ENCODE measurements around the gene SCG5.
A peak's percentile ranks its signal among the peaks of the same experiment; 100 is the strongest.

SCG5 gene

GRCh38 chr15:32729700-32730395 is 88.3 kb downstream of the SCG5 start:
- DNase-seq, result no peak

DNA sequence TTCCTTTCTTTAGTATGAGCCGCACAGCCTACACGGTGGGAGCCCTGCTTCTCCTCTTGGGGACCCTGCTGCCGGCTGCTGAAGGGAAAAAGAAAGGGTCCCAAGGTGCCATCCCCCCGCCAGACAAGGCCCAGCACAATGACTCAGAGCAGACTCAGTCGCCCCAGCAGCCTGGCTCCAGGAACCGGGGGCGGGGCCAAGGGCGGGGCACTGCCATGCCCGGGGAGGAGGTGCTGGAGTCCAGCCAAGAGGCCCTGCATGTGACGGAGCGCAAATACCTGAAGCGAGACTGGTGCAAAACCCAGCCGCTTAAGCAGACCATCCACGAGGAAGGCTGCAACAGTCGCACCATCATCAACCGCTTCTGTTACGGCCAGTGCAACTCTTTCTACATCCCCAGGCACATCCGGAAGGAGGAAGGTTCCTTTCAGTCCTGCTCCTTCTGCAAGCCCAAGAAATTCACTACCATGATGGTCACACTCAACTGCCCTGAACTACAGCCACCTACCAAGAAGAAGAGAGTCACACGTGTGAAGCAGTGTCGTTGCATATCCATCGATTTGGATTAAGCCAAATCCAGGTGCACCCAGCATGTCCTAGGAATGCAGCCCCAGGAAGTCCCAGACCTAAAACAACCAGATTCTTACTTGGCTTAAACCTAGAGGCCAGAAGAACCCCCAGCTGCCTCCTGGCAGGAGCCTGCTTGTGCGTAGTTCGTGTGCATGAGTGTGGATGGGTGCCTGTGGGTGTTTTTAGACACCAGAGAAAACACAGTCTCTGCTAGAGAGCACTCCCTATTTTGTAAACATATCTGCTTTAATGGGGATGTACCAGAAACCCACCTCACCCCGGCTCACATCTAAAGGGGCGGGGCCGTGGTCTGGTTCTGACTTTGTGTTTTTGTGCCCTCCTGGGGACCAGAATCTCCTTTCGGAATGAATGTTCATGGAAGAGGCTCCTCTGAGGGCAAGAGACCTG is 89.5 kb downstream of the SCG5 start:
- DNase-seq, result peak; percentile 38

DNA sequence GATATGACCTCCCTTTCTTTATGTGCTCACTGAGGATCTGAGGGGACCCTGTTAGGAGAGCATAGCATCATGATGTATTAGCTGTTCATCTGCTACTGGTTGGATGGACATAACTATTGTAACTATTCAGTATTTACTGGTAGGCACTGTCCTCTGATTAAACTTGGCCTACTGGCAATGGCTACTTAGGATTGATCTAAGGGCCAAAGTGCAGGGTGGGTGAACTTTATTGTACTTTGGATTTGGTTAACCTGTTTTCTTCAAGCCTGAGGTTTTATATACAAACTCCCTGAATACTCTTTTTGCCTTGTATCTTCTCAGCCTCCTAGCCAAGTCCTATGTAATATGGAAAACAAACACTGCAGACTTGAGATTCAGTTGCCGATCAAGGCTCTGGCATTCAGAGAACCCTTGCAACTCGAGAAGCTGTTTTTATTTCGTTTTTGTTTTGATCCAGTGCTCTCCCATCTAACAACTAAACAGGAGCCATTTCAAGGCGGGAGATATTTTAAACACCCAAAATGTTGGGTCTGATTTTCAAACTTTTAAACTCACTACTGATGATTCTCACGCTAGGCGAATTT is 91.2 kb downstream of the SCG5 start:
- DNase-seq, result no peak

GRCh38 chr15:32733281-32733680 is 91.8 kb downstream of the SCG5 start:
- no peak for DNase-seq

DNA sequence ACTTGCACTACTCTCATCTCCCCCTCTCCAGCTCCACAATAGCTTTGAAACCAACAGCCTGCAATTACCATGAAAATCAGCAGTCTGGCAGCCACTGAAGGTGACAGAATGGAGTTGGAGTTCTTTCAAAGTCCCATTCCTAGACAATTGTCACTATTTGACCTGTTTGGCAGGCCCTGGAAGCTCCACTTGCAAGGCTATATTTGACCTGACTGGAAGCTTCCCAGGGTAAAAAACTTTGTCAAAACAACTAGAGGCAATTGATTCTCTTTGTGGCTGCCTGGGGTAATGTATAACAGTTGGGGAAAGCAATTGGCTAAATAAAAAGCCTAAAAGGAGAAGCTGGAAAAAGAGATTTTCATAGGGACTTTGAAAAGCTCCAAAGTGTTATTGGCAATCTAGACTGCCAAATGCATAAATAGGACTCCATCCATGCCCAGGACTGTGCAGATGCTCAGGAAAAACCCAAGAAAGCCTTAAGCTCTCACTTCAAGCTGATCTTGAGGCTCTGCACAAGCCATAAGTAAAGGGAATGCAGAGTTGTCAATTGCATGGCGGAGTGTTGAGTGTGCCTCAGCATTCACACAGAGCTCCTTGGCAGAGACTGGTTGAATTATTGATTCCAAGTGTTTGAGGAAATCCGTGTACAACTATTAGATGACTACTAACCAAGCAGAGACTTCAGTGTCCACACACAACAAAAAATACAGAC is 94.6 kb downstream of the SCG5 start:
- DNase-seq, result no peak

- DNase-seq, result no peak
Observed at GRCh38 chr15:32736701-32737061, 95.2 kb downstream of the SCG5 start.

DNA sequence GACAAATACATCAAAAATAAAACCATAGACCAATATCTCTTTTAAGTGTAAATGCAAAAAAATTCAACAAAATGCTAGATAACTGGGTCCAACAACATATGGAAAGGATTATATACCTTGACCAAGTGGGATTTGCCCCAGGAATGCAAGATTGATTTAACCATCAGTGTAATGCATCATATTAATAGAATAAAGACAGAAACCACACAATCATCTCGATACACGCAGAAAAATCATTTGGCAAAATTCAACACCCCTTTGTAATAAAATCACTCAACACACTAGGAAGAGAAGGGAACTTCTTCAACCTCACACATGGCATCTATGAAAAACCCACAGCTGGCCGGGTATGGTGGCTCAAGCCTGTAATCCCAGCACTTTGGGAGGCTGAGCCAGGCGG is 95.8 kb downstream of the SCG5 start:
- no peak for DNase-seq

- DNase-seq, result no peak
Observed at GRCh38 chr15:32738666-32739065, 97.2 kb downstream of the SCG5 start.

DNA sequence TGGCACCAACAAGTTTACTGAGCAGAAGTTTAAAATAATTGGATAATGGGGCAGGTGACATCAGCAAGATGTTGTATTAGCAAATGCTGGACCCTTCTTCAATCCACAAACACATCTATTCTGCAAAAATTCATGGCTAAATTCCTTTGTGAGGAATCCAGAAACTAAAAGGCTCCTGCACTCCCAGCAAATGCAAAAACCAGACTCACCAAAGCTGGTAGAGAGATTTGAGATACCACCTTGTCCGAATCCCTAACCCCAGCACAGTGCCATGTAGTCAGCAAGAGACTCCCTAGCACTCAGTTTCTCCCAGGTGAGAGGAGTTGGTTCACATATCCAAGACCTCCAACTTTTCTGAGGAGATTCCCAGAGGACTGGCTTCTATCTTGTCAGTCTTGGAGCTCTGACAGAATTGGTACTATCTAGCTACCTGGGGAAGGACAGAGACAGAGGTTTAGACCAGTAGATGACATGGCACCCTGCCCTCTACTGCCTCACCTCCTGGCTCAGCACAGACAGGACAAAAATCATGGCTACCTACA is 98.1 kb downstream of the SCG5 start:
- no peak for DNase-seq

GRCh38 chr15:32743411-32744140 is 102.1 kb downstream of the SCG5 start:
- DNase-seq, result no peak

GRCh38 chr15:32746116-32746857 is 104.8 kb downstream of the SCG5 start:
- no peak for DNase-seq

All from eye (tissue), 1 donor.